Parathyroid adenoma (tissue), 2 donors: Measurements from ENCODE around the gene RAPSN.

ENCODE experiments used
- H2AFZ ChIP-seq: fragments of 300-600 bp; sonication (generic); one replicate; pipeline ENCODE4 v1.7.0; 2017; ENCODE audit warnings: antibody characterized with exemption, mild to moderate bottlenecking
- H3K27ac ChIP-seq: fragments of 300-600 bp; sonication (generic); one replicate; pipeline ENCODE4 v1.7.0; 2017
- H3K27me3 ChIP-seq: fragments of 300-600 bp; sonication (generic); one replicate; pipeline ENCODE4 v1.7.0; 2017; ENCODE audit warnings: low read length; ENCODE audit not compliant: control insufficient read depth, insufficient read depth
- H3K36me3 ChIP-seq: fragments of 300-600 bp; sonication (generic); one replicate; pipeline ENCODE4 v1.7.0; 2017; ENCODE audit warnings: low read length; ENCODE audit not compliant: control insufficient read depth, insufficient read depth
- H3K4me1 ChIP-seq: fragments of 300-600 bp; sonication (generic); one replicate; pipeline ENCODE4 v1.7.0; 2017; ENCODE audit warnings: control low read depth
- H3K4me2 ChIP-seq: fragments of 300-600 bp; sonication (generic); one replicate; pipeline ENCODE4 v1.7.0; 2017; ENCODE audit warnings: low read length
- H3K4me3 ChIP-seq: fragments of 300-600 bp; sonication (generic); one replicate; pipeline ENCODE4 v1.7.0; 2017; ENCODE audit warnings: low read depth, low read length
- H3K79me2 ChIP-seq: fragments of 300-600 bp; sonication (generic); one replicate; pipeline ENCODE4 v1.7.0; 2017; ENCODE audit warnings: control low read depth
- H3K9ac ChIP-seq: fragments of 300-600 bp; sonication (generic); one replicate; pipeline ENCODE4 v1.7.0; 2017; ENCODE audit warnings: mild to moderate bottlenecking
- H3K9me3 ChIP-seq: fragments of 300-600 bp; sonication (generic); one replicate; pipeline ENCODE4 v1.7.0; 2017; ENCODE audit warnings: low read length; ENCODE audit not compliant: control insufficient read depth
- TF ChIP-seq, protein P1 (sequence below): fragments of 300-600 bp; sonication (generic); IDR thresholded peaks from one replicate; pipeline ENCODE4 v1.7.0; 2017; ENCODE audit warnings: antibody characterized with exemption, mild to moderate bottlenecking
- donor health status: primary hyperparathyroidism.

The RAPSN gene

DNA sequence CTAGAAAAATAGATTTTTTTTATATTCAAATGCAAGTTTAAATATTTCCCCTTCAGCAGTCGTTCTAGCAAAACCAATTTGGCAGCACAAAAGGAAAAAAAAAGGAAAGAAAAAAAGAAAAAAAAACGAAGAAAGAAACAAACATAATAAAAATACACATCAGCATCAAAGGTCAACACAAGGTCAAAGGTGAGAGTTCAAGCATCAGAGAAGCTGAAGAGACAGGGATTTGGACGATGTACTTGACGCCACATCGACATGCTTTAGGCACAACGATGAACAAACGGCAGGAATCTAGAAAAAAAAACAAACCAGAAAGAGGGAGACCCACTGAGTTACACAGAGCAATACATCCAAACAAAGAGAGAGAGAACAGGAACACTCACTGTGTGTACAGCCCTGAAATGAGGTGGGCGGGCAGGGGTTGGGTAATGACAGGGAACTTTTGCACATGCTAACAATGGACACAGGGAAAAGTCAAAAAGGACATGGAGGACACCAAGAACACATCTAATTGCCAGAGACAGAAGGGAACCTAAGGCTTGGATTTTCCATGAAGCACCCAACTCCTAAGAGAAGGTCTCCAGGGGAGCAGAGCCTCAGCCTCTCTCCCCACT, 19.8 kb upstream of the RAPSN start:
- Histone ChIP-seq H3K79me2 (peaks cover 6% of the 10 kb centered on the region), H3K27me3 (no peaks in the 10 kb centered on the region), H3K4me3 (no peak overlapping the region), H3K36me3 (no peaks in the 10 kb centered on the region), H3K4me1 (peaks cover 4% of the 10 kb centered on the region), H3K27ac (no peak overlapping the region), H3K9me3 (no peaks in the 10 kb centered on the region), H3K4me2 (no peak overlapping the region), H2AFZ (no peak overlapping the region), H3K9ac (peak overlapping the region; percentile 11)
- TF ChIP-seq, protein P1, sequence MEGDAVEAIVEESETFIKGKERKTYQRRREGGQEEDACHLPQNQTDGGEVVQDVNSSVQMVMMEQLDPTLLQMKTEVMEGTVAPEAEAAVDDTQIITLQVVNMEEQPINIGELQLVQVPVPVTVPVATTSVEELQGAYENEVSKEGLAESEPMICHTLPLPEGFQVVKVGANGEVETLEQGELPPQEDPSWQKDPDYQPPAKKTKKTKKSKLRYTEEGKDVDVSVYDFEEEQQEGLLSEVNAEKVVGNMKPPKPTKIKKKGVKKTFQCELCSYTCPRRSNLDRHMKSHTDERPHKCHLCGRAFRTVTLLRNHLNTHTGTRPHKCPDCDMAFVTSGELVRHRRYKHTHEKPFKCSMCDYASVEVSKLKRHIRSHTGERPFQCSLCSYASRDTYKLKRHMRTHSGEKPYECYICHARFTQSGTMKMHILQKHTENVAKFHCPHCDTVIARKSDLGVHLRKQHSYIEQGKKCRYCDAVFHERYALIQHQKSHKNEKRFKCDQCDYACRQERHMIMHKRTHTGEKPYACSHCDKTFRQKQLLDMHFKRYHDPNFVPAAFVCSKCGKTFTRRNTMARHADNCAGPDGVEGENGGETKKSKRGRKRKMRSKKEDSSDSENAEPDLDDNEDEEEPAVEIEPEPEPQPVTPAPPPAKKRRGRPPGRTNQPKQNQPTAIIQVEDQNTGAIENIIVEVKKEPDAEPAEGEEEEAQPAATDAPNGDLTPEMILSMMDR = no peak

DNA sequence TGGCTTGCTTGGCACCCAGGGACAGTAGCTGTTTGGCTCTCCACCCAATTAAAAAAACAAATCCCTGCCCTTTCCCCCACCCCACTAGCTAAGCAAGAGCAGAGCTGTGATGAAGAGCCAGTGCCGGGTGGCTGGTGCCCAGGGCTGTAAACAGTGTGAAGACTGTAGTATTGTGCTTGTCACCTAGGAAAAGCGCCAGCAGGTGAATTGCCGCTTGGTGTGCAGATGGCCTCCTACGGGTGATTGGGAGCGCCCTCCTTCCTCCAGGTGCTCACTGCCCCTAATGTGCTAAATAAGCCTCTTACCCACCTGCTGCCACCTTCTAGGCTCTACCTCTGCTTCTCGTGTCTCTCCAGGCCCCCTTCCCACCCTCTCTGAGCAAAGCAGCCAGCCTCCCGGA, 18.4 kb upstream of the RAPSN start:
- peak overlapping the region; percentile 42 for H3K27ac ChIP-seq
- no peak overlapping the region for H3K4me3 ChIP-seq
- no peaks in the 10 kb centered on the region for H3K9me3 ChIP-seq
- H3K4me2 ChIP-seq = no peak overlapping the region
- TF ChIP-seq, protein P1 = no peak
- H3K79me2 ChIP-seq = peaks cover 4% of the 10 kb centered on the region
- no peak overlapping the region for H3K9ac ChIP-seq
- no peak overlapping the region for H2AFZ ChIP-seq
- H3K36me3 ChIP-seq = no peaks in the 10 kb centered on the region
- peaks cover 4% of the 10 kb centered on the region for H3K4me1 ChIP-seq
- H3K27me3 ChIP-seq = no peaks in the 10 kb centered on the region

DNA sequence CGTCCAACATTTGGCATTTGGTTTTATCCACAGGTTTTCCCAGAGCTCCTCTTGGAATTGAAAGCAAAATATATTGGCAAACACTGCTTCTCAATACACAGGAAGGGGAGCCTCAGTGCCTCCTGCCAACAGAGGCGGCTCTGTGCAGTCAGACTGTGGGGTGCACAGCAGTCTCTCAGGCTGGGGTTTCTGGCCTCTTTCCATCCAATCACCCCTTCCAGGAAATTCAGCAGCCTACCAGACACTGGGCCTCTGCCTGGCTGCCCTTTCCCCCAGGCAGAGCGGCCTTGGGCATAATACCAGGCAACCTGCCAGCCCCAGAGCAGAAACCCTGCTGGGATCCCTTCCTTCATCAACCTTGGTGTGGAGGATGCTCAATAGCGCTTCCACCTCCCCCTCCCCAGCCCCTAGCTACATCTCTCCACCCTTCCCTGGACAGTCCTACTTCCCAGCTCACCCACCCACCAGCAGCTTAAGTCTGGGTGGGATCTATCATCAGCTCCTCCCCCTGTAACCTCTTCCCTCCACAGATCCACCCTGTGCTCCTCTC, 17.8 kb upstream of the RAPSN start:
- Histone ChIP-seq H3K79me2 (peaks cover 4% of the 10 kb centered on the region), H2AFZ (no peak overlapping the region), H3K4me1 (peaks cover 4% of the 10 kb centered on the region), H3K36me3 (no peaks in the 10 kb centered on the region), H3K9me3 (no peaks in the 10 kb centered on the region), H3K27ac (peak overlapping the region; percentile 42), H3K27me3 (no peaks in the 10 kb centered on the region), H3K4me2 (no peak overlapping the region), H3K9ac (no peak overlapping the region), H3K4me3 (no peak overlapping the region)
- TF ChIP-seq, protein P1 = no peak

DNA sequence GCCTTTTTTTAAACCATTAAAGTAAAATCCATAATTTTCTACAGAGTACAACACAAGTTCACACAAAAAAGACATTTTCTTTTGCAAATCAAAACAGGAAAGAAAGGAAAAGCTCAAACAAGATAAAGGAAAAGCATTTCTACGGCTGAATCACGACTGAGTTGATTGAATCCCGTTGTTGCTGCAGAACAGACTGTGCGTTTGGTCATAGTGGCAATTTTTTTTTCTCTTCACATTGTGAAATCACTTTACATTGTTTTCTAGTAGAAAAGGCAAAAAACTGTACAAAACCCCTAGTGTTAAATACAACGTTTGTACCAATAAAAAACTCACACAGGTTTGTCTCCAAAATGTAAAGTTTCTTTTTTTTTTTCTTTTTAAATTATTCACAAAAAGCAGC, 17.3 kb upstream of the RAPSN start:
- H3K4me2 ChIP-seq = no peak overlapping the region
- TF ChIP-seq, protein P1 = no peak
- H3K27ac ChIP-seq = no peak overlapping the region
- H3K4me3 ChIP-seq = no peak overlapping the region
- no peaks in the 10 kb centered on the region for H3K36me3 ChIP-seq
- no peak overlapping the region for H3K9ac ChIP-seq
- H2AFZ ChIP-seq = no peak overlapping the region
- H3K9me3 ChIP-seq = no peaks in the 10 kb centered on the region
- peaks cover 4% of the 10 kb centered on the region for H3K79me2 ChIP-seq
- H3K4me1 ChIP-seq = peaks cover 4% of the 10 kb centered on the region
- H3K27me3 ChIP-seq = no peaks in the 10 kb centered on the region

DNA sequence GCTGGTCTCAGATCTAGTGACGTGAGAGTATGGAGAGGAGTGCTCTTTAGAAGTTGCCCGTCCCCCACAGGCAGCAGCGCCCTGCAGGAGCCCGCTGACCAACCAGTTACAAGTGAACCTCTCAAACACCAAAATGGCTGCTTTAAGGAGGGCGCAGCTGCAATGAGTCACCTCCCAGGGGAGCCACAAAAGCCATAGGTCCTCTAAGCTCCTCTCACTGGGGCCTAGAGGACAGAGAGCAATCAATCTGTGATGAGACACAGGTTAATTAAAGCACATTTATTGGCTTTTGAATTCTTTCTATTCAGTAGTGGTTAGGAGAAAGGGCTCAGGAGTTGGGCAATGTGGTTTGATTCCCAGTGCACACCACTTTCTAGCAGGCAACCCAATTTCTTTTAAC, 15.5 kb upstream of the RAPSN start:
- Histone ChIP-seq H3K27ac (no peak overlapping the region), H3K9me3 (no peaks in the 10 kb centered on the region), H3K9ac (no peak overlapping the region), H2AFZ (no peak overlapping the region), H3K4me2 (no peak overlapping the region), H3K4me3 (no peak overlapping the region), H3K27me3 (no peaks in the 10 kb centered on the region), H3K36me3 (no peaks in the 10 kb centered on the region), H3K79me2 (peaks cover 4% of the 10 kb centered on the region), H3K4me1 (peaks cover 4% of the 10 kb centered on the region)
- TF ChIP-seq, protein P1 = no peak
